Muscle of leg (tissue), 11 donors: ENCODE data around the gene ARHGEF37. TPM values are rescaled to one million over a fixed set of nuclear protein-coding genes. Genes with fewer than 3 reads are reported as not detected.

Experiments
- DNase-seq: peaks from one replicate; pipeline ENCODE4 v3.0.0; 2013
- H3K27ac ChIP-seq: one replicate; pipeline ENCODE4 v1.5.1; 2013; ENCODE audit warnings: mild to moderate bottlenecking, low read length, control low read depth
- H3K27me3 ChIP-seq: one replicate; pipeline ENCODE4 v1.6.1; 2013; ENCODE audit warnings: low read length; ENCODE audit not compliant: control insufficient read depth, insufficient read depth
- H3K36me3 ChIP-seq: one replicate; pipeline ENCODE4 v1.6.1; 2013; ENCODE audit warnings: low read length; ENCODE audit not compliant: control insufficient read depth, insufficient read depth
- H3K4me1 ChIP-seq: one replicate; pipeline ENCODE4 v1.6.1; 2013; ENCODE audit warnings: low read length; ENCODE audit not compliant: control insufficient read depth, insufficient read depth
- H3K4me3 ChIP-seq: one replicate; pipeline ENCODE4 v1.5.1; 2013; ENCODE audit warnings: low read length, control low read depth
- H3K9me3 ChIP-seq: replicated peaks from 2 replicates; pipeline ENCODE4 v1.6.1; 2013; ENCODE audit warnings: low read depth, low read length; ENCODE audit not compliant: control insufficient read depth
- WGBS: methylation state at CpG from one replicate; pipeline ENCODE4 v1.1.5; 2013; ENCODE audit warnings: missing lambda C conversion rate; ENCODE audit not compliant: insufficient coverage; 5-methylcytosine and 5-hydroxymethylcytosine counted together
- polyA plus RNA-seq, 8 donors: library from polyadenylated mRNA; unstranded; fragments of 120-200 nt; gene quantifications; one replicate each; pipeline versions ENCODE4 v1.2.1 to v1.2.3, GENCODE V29; 2013; ENCODE audit warnings: inconsistent platforms in 1 of 8, low replicate concordance in 1 of 8; ENCODE audit not compliant: insufficient read length in 8 of 8, insufficient read depth in 1 of 8
- total RNA-seq: library from RNA; stranded (reverse); fragments of 120-200 nt; gene quantifications from one replicate; pipeline ENCODE4 v1.2.4, GENCODE V29; 2013

The ARHGEF37 gene
- total and polyA plus RNA-seq, 9 donors, result 2.8 to 4.2 (median 3.7) TPM

- no peaks in the 10 kb centered on the region for H3K9me3 ChIP-seq
- peaks cover 9% of the 10 kb centered on the region for H3K4me1 ChIP-seq
- 80% methylated on average over 1 of the region's 5 CpGs for WGBS
- no peaks in the 10 kb centered on the region for H3K27me3 ChIP-seq
- no peaks in the 10 kb centered on the region for H3K36me3 ChIP-seq
- H3K27ac ChIP-seq, result no peak overlapping the region
- DNase-seq, result no peak
- no peak overlapping the region for H3K4me3 ChIP-seq
Observed at GRCh38 chr5:149636191-149636860, 55.0 kb downstream of the ARHGEF37 start.

- H3K27ac ChIP-seq, result no peak overlapping the region
- no peaks in the 10 kb centered on the region for H3K27me3 ChIP-seq
- H3K9me3 ChIP-seq, result no peaks in the 10 kb centered on the region
- H3K36me3 ChIP-seq, result no peaks in the 10 kb centered on the region
- no peak overlapping the region for H3K4me3 ChIP-seq
- H3K4me1 ChIP-seq, result peaks cover 9% of the 10 kb centered on the region
- WGBS, result no CpG with 5 or more reads among the region's 6 CpGs
- peak; percentile 76 for DNase-seq
Observed at GRCh38 chr5:149636861-149637246, 55.6 kb downstream of the ARHGEF37 start.

GRCh38 chr5:149638136-149638535 lies 56.8 kb downstream of the ARHGEF37 start:
- WGBS, result 92% methylated on average over 5 of the region's 5 CpGs

GRCh38 chr5:149638546-149639241 lies 57.4 kb downstream of the ARHGEF37 start:
- Histone ChIP-seq H3K4me3 (no peak overlapping the region), H3K27ac (no peak overlapping the region), H3K9me3 (no peaks in the 10 kb centered on the region), H3K36me3 (no peaks in the 10 kb centered on the region), H3K27me3 (no peaks in the 10 kb centered on the region), H3K4me1 (peaks cover 9% of the 10 kb centered on the region)
- no peak for DNase-seq
- 90% methylated on average over 6 of the region's 9 CpGs for WGBS

More at GRCh38 chr5:149638136-149638535, 56.8 kb downstream of the ARHGEF37 start:
- no peak for DNase-seq
- no peaks in the 10 kb centered on the region for H3K36me3 ChIP-seq
- no peaks in the 10 kb centered on the region for H3K9me3 ChIP-seq
- no peak overlapping the region for H3K4me3 ChIP-seq
- peaks cover 9% of the 10 kb centered on the region for H3K4me1 ChIP-seq
- no peaks in the 10 kb centered on the region for H3K27me3 ChIP-seq
- H3K27ac ChIP-seq, result no peak overlapping the region

- Histone ChIP-seq H3K27me3 (no peaks in the 10 kb centered on the region), H3K27ac (no peak overlapping the region), H3K4me1 (peaks cover 9% of the 10 kb centered on the region), H3K36me3 (no peaks in the 10 kb centered on the region), H3K4me3 (no peak overlapping the region), H3K9me3 (no peaks in the 10 kb centered on the region)
- DNase-seq, result no peak
Observed at GRCh38 chr5:149639737-149640136, 58.4 kb downstream of the ARHGEF37 start.

- DNase-seq, result no peak
- Histone ChIP-seq H3K36me3 (no peaks in the 10 kb centered on the region), H3K27ac (no peak overlapping the region), H3K4me1 (peaks cover 9% of the 10 kb centered on the region), H3K4me3 (no peak overlapping the region), H3K9me3 (no peaks in the 10 kb centered on the region), H3K27me3 (peaks cover 1% of the 10 kb centered on the region)
- WGBS, result 74% methylated on average over 5 of the region's 7 CpGs
Observed at GRCh38 chr5:149640350-149640999, 59.2 kb downstream of the ARHGEF37 start.

GRCh38 chr5:149641000-149641576 lies 59.8 kb downstream of the ARHGEF37 start:
- H3K27me3 ChIP-seq, result peaks cover 2% of the 10 kb centered on the region
- no peaks in the 10 kb centered on the region for H3K9me3 ChIP-seq
- DNase-seq, result peak; percentile 49
- H3K36me3 ChIP-seq, result no peaks in the 10 kb centered on the region
- WGBS, result 78% methylated on average over 14 of the region's 18 CpGs
- peaks cover 9% of the 10 kb centered on the region for H3K4me1 ChIP-seq
- no peak overlapping the region for H3K4me3 ChIP-seq
- no peak overlapping the region for H3K27ac ChIP-seq

GRCh38 chr5:149641600-149641999 lies 60.3 kb downstream of the ARHGEF37 start:
- Histone ChIP-seq H3K4me3 (no peak overlapping the region), H3K9me3 (no peaks in the 10 kb centered on the region), H3K36me3 (no peaks in the 10 kb centered on the region), H3K27me3 (peaks cover 2% of the 10 kb centered on the region), H3K4me1 (peaks cover 9% of the 10 kb centered on the region), H3K27ac (no peak overlapping the region)
- DNase-seq, result no peak
- 100% methylated on average over 2 of the region's 5 CpGs for WGBS

- Histone ChIP-seq H3K9me3 (no peaks in the 10 kb centered on the region), H3K27me3 (peaks cover 2% of the 10 kb centered on the region), H3K36me3 (no peaks in the 10 kb centered on the region), H3K27ac (no peak overlapping the region), H3K4me3 (no peak overlapping the region), H3K4me1 (peaks cover 9% of the 10 kb centered on the region)
- DNase-seq, result no peak
- WGBS, result 93% methylated on average over 5 of the region's 6 CpGs
Observed at GRCh38 chr5:149643781-149644180, 62.5 kb downstream of the ARHGEF37 start.

GRCh38 chr5:149644629-149645028 lies 63.3 kb downstream of the ARHGEF37 start:
- Histone ChIP-seq H3K9me3 (no peaks in the 10 kb centered on the region), H3K4me3 (no peak overlapping the region), H3K36me3 (no peaks in the 10 kb centered on the region), H3K27ac (no peak overlapping the region), H3K4me1 (peaks cover 9% of the 10 kb centered on the region), H3K27me3 (peaks cover 2% of the 10 kb centered on the region)
- no CpG with 5 or more reads among the region's 4 CpGs for WGBS
- DNase-seq, result no peak
